ENCODE results near the gene KLHL22.
"Not testable (repeated sequence)": the region's sequence is repeated elsewhere in the genome, so short reads cannot be mapped to it uniquely, and the experiment has no call there.

Gene KLHL22

DNA sequence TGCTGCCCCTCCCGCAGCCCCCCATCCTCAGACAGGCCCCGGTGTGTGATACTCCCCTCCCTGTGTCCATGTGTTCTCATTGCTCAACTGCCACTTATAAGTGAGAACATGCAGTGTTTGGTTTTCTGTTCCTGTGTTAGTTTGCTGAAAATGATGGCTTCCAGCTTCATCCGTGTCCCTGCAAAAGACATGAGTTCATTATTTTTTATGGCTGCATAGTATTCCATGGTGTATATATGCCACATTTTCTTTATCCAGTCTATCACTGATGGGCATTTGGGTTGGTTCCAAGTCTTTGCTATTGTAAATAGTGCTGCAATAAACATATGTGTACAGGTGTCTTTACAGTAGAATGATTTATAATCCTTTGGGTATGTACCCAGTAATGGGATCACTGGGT lies 80.4 kb downstream of the KLHL22 start:
- not testable (repeated sequence) for DNase-seq

DNA sequence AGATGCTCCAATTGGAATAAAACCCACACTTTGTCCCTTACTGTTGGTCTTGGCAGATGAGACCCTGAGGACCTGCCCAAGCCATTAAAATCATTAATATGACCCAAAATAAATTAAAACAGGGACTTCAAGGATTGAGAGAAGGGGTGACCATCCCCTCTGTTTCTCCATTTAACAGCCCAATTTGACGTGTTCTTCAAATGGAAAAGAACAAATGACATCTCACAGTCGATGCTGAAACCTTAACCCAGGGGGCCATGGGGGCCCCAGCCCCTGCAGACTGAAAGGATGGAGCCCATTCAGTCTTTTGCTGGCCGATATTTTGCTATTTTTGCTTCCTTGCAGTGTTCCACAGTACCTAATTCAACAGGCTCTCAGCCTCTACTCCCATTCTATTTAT lies 81.1 kb downstream of the KLHL22 start:
- no peak for DNase-seq

DNA sequence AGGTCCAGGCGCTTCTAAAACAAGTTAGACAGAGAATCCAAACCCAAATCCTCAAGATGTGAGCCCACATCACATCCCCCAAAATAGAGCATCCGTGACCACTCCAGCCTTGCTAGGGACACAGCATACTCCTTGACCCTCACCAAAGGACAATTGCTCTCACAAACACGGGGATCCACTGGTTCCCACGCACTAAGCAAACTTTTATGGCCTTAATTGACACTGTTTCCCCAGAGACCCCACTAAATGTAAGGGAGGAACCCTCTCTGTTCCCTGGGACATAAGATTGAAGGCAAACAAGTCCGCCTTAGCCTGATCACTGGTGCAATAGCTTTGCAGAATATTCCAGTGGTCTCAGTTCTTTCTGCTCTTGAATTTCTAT lies 81.5 kb downstream of the KLHL22 start:
- DNase-seq, result no peak

DNA sequence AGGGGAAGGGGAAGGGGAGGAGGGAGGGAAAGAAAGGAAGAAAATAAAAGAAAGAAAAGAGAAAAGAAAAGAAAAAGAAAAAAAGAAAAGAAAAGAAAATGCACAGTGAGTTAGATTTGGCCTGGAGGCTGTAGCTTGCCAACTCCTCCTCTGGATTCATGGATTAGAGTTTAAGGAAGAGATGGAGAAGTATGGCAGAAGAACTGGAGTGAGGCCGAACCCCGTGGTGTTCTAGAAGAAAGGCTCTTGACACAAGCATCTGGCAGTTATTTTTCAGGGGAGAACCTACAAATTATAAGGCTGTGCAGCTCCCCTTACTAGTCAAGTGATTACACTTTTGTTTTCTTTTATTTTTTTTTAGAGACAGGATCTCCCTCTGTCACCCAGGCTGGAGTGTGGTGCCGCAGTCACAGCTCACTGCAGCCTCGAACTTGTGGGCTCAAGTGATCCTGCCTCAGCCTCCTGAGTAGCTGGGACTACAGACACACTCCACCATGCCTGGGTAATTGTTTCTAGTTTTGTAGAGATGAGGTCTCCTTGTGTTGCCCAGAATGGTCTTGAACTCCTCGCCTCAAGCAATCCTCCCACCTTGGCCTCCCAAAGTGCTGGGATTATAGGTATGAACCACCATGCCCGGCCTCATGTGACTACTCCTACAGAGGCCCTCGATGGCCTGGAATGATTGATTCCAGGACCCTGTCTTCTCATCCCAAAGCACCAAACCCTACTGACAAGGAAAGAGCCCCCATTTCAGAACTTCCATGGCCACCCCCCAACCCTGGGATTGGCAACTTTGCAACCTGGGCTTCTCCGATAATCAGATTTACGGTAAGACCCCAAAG lies 82.2 kb downstream of the KLHL22 start:
- DNase-seq, result no peak

DNA sequence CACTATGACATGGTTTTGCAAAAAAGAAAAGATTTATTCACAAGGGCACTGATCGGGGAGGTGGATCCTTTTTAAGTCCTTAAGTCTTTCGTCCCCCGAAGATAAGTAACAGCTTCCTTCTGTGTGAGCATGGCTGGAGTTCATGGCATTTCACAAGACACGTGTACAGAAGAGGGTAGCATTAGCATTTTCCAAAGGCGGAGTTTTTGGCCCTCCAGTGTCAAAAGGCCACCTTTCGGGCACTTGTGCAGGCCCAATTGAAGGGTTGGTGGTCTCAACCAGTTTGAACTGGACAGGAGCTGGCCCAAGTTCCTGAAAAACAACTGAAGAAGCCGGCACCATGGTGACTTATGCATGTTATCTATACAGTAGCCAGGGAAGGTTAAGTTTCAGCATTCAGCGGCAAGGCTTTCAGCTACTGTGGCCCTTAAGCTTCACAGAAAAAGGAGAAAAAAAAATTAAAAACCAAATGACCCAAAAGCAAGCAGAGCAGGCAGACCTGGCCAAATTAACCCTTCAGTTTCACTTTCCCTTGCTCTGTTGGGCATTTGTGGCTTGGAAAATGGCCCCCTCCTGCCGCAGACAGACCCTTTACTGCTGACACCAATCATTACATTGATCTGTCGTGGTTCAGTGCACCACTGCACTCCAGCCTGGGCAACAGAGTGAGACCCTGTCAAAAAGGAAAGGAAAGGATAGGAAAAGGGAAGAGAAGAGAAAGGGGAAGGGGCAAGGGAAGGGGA lies 83.0 kb downstream of the KLHL22 start:
- no peak for DNase-seq

DNA sequence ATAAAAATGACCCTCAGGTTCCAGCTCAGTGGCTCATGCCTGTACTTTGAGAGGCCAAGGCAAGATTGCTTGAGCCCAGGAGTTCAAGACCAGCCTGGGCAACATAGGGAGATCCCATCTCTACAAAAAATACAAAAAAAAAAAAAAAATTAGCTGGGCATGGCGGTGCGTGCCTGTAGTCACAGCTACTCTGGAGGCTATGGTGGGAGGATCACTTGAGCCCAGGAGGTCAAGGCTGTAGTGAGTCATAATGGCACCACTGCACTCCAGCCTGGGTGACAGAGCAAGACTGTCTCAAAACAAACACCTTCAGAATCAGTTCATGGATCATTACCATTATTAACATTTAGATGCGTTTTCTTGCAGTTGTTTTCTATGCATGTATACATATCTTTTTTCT lies 86.2 kb downstream of the KLHL22 start:
- DNase-seq, result not testable (repeated sequence)

DNA sequence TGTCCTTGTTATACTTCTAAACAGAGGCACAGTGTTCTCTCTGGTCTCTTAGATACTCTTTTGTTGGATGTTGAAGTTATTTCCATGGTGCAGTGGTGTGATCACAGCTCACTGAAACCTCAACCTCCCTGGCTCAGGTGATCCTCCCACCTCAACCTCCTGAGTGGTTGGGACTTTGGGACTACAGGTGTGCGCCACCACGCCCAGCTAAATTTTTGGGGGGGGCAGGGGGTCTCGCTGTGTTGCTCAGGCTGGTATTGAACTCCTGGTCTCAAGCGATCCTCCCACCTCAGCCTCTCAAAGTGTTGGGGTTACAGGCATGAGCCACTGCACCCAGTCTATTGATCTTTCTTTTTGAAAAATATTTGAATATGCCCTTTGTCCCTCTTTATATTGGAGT lies 86.7 kb downstream of the KLHL22 start:
- no peak for DNase-seq

DNA sequence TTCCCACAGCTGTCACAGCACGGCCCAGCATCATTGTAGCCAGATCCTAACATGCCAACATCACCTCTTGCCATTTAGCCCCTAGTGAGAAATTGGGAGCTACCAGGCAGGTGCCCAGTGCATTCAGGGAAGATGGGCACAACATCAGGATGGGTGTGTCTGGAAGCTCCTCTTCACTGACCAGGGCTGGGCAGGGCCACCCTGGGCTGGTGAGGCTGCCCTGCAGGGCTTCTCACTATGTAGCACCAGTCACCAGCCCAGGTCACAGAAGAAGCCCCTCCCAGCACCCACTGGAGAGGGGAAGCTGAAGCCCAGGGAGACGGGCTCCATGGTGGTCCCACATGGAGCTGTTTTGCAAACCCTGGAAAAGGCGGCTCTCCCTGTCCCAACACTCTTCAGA lies 87.8 kb downstream of the KLHL22 start:
- no peak for DNase-seq

DNA sequence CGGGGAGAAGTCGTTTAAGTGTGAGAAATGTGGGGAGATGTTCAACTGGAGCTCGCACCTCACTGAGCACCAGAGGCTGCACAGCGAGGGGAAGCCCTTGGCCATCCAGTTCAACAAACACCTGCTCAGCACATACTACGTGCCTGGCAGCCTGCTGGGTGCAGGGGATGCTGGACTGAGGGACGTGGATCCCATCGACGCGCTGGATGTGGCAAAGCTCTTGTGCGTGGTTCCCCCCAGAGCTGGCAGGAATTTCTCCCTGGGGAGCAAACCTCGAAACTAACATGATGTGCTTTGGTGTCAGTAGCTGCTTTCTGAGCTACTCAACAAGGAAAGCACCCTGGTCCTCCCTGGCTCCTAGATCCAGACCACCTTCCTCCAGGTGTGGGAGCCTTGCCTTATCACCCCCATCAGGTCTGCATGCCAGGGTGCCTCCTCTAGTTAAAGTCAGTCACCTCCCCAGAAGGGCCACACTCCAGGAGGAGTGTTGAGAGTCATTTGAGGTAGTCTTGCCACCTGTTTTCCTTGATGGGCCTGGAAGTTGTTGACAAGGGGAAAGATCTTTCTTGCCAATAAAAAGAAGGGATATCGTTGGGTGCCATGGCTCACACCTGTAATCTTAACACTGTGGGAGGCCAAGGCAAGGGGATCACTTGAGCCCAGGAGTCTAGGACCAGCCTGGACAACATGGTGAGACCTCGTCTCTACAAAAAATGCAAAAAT lies 88.7 kb downstream of the KLHL22 start:
- no peak for DNase-seq

DNA sequence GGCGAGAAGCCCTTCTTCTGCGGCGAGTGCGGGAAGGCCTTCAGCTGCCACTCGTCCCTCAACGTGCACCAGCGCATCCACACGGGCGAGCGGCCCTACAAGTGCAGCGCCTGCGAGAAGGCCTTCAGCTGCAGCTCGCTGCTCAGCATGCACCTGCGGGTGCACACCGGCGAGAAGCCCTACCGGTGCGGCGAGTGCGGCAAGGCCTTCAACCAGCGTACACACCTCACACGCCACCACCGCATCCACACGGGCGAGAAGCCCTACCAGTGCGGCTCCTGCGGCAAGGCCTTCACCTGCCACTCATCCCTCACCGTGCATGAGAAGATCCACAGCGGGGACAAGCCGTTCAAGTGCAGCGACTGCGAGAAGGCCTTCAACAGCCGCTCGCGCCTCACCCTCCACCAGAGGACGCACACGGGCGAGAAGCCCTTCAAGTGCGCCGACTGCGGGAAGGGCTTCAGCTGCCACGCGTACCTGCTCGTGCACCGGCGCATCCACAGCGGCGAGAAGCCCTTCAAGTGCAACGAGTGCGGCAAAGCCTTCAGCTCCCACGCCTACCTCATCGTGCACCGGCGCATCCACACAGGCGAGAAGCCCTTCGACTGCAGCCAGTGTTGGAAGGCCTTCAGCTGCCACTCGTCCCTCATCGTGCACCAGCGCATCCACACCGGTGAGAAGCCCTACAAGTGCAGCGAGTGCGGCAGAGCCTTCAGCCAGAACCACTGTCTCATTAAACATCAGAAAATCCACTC lies 89.5 kb downstream of the KLHL22 start:
- no peak for DNase-seq

DNA sequence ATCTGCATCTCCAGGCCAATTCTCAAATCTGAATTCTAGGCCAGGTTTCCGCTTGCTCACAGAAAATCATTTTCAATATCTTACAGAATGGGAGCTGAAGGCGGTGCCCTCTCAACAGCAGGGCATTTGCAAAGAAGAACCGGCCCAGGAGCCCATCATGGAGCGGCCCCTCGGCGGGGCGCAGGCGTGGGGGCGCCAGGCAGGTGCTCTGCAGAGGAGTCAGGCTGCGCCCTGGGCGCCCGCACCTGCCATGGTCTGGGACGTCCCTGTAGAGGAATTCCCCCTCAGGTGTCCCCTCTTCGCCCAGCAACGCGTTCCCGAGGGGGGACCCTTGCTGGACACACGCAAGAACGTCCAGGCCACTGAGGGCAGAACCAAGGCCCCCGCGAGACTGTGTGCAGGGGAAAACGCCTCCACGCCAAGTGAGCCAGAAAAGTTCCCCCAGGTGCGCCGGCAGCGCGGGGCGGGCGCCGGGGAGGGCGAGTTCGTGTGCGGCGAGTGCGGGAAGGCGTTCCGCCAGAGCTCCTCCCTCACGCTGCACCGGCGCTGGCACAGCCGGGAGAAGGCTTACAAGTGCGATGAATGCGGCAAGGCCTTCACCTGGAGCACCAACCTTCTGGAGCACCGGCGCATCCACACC lies 90.2 kb downstream of the KLHL22 start:
- DNase-seq, result no peak

DNA sequence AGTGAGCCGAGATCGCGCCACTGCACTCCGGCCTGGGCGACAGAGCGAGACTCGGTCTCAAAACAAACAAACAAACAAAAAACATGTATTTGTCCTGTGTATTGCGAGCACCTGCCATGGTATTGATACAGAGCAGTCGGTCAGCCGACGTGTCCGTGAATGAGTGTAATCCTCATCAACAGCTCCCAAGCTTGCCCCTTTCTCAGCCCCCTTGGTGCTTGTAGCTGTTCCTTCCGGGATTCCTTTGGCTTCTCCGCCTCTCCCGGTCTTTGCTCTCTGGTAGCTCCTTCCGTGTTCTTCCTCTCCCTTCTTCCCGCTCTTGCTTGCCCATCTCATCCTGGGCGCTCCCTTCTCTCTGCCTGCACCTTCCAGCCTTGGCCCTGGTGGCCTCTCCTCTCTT lies 90.7 kb downstream of the KLHL22 start:
- DNase-seq, result no peak

DNA sequence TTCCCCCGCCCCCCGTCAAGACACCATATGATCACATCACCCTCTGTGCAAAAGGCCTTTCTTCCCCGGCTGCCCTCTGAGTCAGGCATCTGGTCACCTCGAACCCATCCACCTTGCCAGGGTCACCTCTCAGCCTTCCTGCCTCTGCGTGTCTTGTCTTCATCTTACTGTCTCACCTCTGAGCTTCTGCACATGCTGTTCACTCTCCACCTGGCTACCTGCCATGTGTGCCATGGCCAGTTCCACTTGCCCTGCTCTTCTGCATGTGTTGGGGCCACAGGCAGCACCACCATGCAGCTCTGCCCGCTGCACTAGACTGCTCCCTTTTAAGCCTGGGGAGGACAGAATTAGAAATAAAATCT lies 91.8 kb downstream of the KLHL22 start:
- no peak for DNase-seq

DNA sequence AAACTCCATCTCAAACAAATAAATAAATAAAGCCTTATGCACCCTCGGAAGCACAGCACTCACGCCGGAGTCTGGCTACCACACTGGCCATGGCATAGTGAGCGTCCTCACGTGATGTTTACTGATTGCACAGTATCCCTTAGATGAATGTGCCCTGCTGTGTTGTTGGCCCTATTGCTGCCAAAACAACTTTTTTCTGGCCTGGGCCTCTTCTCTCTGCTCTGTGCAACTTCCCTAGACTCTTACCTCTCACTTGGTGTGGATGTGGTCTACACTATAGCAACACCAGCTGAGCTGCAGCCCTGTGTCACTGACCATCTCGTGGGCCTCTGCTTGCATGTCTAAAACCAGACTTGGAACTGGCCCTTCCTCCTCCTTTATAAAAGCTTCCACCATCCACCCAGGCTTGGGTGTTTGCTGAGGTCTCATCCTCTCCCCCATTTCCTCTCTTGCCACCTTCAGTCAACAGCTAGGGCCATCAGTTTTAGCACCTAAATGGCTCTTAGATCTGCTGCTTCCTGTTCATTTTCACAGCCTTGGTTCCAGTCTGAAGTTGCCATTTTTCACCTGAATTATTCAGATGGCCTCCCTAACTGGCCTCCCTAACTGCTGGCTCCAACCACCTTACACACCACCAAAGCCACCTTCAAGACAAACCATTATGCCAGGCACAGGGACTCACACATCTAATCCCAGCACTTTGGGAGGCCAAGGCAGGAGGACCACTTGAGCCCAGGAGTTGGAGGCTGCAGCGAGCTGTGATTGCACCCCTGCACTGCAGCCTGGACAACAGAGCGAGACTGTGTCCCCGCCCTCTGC lies 92.4 kb downstream of the KLHL22 start:
- DNase-seq, result no peak

DNA sequence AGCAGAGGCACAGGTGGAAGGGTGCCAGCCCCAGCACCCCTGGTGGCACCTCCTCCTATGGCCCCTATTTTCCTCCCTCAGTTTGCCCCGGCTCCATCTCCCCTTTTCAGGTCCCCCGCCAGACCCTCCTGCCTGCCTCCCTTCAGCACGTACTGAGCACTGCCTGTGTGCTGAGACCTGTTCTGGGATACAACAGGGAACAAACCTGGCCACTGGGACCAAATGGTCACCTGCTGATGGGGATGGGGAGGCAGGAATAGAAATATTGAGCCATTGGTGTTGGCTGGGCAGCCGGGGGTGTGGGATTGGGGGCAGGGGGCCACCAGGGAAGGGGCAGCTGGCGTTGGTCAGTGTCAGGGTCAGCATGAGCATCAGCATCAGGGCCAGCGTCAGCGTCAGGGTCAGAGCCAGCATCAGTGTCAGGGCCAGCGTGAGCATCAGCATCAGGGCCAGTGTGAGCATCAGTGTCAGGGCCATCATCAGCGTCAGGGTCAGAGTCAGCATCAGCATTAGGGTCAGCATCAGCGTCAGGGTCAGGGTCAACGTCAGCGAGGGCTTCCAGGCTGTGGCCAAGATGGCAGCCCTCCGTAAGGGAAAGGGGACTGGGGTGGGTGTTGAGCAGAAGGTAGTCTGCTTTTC lies 94.1 kb downstream of the KLHL22 start:
- DNase-seq, result no peak

DNA sequence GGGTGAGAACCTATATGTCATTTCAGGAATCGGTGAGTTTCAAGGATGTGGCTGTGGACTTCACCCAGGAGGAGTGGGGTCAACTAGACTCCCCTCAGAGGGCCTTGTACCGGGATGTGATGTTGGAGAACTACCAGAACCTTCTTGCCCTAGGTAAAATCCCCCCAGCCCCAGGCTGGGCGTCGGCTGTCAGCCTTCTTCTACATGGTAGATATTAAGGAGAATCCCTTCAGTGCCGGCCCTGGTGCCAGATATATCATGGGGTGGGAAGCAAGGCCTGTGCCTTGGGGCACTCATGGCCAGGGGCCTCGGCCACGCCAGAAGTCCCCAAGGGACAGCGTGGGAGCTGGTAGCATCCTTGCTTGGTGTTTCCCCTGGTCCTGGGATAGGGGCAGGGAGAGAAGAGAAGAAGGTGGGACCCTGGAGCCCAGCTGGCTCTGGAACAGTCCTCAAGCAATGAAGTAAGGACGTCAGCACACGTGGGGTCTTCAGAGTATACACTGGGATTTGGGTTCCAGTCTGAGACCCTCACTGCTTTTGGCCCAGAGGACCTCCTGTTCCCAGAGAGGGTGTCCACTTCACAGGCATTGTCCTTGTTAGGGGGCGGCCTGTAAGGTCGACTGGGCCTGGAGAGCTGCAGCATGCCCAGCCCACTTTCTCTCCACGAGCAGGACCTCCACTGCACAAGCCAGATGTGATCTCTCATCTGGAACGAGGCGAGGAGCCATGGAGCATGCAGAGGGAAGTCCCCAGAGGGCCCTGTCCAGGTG lies 94.8 kb downstream of the KLHL22 start:
- DNase-seq, result no peak

DNA sequence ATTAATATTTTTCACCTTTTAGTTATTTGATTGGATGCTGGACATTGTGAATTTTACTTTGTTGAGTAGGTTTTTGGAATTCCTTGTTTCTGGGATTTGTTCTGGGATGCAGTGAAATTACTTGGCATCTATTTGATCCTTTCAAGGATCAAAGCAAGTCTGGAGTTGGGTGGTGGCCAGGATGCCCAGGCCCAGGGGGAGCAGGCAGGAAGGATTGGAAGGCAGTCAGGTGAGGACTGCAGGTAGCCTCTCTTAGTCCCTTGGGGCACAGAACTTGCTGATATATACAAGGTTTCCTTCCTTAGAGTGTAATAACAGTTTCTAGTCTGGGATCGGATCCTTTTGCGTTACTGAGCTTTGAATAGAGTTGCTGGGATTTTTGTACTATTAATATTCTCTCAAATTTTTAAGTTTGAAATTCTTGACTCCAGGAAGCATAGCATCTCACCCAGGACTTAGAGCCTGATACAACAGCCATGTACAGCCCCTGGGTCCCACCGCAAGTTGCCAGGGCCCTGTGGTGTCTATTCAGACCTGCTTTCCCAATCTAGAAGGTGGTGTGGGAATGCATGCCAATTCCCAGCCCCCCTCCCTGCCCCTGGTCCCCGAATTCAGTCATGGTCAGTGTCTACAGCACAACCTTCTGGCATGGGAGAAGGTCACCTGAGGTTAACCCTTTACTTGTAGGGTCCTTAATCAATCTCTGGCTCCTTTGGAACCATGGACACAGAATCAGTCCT lies 95.6 kb downstream of the KLHL22 start:
- no peak for DNase-seq

DNA sequence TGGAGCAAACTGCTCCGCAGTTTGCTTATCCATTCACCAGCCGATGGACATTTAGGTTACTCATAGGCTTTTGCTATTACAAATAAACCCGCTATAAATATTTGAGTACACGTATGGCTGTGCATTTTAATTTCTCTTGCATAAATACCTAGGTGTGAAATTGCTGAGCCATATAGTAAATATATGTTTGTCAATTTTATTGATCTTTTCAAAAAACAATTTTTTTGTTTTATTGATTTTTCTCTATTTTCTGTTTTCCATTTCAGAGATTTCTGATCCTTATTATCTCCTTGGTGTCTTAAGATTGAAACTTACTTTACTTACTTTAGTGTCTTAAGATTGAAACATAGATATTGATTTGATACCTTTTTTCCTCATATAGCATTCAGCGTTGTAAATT lies 97.2 kb downstream of the KLHL22 start:
- DNase-seq, result no peak

DNA sequence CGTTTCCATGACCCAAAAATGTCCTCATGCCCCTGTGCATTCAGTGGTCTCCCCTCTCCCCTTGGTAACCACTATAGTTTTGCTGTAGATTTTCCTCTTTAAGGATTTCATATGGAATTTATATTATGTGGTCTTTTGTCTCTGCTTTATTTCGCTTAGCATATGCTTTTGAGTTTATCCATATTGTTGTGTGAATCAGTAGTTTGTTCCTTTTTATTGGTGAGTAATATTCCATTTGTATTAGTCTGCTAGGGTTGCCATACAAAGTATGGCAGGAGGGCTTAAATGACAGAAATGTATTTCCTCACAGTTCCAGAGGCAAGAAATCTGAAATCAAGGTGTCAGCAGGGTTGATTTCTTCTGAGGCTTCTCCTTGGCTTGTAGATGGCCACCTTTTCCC lies 98.1 kb downstream of the KLHL22 start:
- DNase-seq, result no peak

DNA sequence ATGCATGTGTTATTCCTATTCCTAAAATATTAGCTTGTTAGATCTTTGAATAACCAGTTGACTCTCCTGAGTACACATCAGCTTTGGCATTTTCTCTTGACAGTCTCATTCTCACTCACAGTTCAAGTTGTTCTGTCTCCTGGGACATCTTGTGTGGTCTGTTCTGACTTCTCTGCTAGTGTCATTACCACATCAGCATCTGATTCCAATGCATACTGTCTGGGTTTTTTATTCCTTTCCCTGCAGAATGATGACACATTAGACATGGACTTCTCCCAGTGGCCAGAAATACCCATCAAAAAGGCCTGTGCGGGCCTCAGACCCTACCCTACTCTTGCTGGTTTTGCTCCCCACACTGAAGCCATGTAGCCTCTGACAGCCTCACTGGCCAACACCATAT lies 99.0 kb downstream of the KLHL22 start:
- DNase-seq, result no peak

Data from stimulated activated CD4-positive, alpha-beta T cell treated with anti-CD3 and anti-CD28 coated beads, Interleukin-12 subunit alpha, Interleukin-12 subunit beta, amount 100 ng/mL, for 4 hours (primary cell).